Activated T-helper 1 cell treated with anti-CD3 and anti-CD28 coated beads, Interleukin-12 subunit alpha, Interleukin-12 subunit beta, Interleukin-2, Interleukin-4 antibody, amounts not matched to agents 30 ng/mL and 10 ng/mL and 1 ng/mL, durations not matched to agents 14 hours and 24 hours and 36 hours (primary cell): Measurements from ENCODE around the gene CACNA1I. TPM values are rescaled to one million over a fixed set of nuclear protein-coding genes. Genes with fewer than 3 reads are reported as not detected.
A peak's percentile ranks its signal among the peaks of the same experiment; 100 is the strongest.

Experiments
- DNase-seq: peaks from one replicate; pipeline ENCODE4 v3.0.0; 2021; ENCODE audit warnings: low spot score
- H3K27ac Mint-ChIP-seq: one replicate; pipeline ENCODE4 v1.8.0; 2021; ENCODE audit warnings: mild to moderate bottlenecking, mixed read lengths
- H3K27me3 Mint-ChIP-seq: one replicate; pipeline ENCODE4 v1.8.0; 2022; ENCODE audit warnings: mild to moderate bottlenecking, moderate library complexity, mixed read lengths; ENCODE audit not compliant: insufficient read depth
- H3K36me3 Mint-ChIP-seq: one replicate; pipeline ENCODE4 v1.8.0; 2021; ENCODE audit warnings: low read depth, mixed read lengths
- H3K4me1 Mint-ChIP-seq: one replicate; pipeline ENCODE4 v1.8.0; 2021; ENCODE audit warnings: low read depth, mixed read lengths
- H3K4me3 Mint-ChIP-seq: one replicate; pipeline ENCODE4 v1.8.0; 2021; ENCODE audit warnings: mild to moderate bottlenecking, moderate library complexity, mixed read lengths
- H3K9me3 Mint-ChIP-seq: one replicate; pipeline ENCODE4 v1.8.0; 2021; ENCODE audit warnings: mixed read lengths
- intact Hi-C: fragments of 100-400 bp; cut with micrococcal nuclease; formaldehyde crosslinking; loops from one replicate; pipeline ENCODE4 v1.15.1; 2024
- total RNA-seq: library from RNA; stranded (reverse); gene quantifications from 2 replicates; pipeline ENCODE4 v1.2.3, GENCODE V29; 2022

CACNA1I gene
- total RNA-seq, 1 donor from 2014 or later, result 0.03 TPM

DNA sequence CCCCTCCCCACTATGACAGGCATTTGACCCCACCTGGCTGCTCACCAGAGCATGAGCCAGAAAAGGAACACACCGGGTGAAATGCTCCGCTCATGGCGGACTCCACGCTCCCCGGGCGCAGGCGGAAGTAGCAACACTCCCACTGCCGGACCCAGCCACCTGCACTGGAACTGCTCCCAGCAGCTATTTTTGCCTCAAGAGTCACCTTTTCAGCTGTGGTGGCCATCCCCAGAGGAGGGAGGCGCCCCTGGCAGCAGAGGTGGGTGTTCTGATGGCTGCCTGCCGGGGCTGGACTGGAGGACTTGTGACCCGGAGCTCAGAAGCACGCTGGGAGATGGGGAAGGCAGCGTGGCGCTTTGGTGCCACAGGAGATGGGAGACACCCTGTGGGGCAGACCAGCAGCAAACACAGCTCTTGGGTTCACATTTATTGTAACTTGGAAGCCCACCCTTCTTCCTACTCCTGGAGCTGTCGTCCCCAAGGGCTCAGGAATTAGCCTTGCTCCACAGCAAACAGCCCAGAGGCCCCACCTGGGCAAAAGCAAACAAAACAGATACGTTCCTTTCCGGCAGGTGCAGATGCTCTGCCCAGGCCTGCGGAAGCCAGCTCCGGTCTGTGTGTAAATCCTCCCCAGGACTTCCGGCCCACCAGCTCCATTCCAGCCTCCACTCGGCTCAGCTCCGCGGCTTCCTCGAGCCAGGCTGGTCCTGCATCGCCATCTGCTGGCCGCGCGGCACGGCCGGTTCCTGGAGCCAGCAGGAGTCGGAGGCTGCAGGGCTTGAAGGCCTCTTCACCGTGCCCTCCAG lies 41.7 kb upstream of the CACNA1I start:
- no peaks in the 10 kb centered on the region for H3K27me3 Mint-ChIP-seq
- peak overlapping the region; percentile 80 for H3K27ac Mint-ChIP-seq
- peaks cover 56% of the 10 kb centered on the region for H3K36me3 Mint-ChIP-seq
- intact Hi-C loops, result loop anchor here (1.0 to 5.0 kb wide), 3 partner anchors 33 to 357 kb away; no protein-coding TSS in a partner anchor
- H3K4me3 Mint-ChIP-seq, result peak overlapping the region; percentile 96
- DNase-seq, result peak; percentile 87
- H3K9me3 Mint-ChIP-seq, result no peaks in the 10 kb centered on the region
- H3K4me1 Mint-ChIP-seq, result peaks cover 78% of the 10 kb centered on the region

DNA sequence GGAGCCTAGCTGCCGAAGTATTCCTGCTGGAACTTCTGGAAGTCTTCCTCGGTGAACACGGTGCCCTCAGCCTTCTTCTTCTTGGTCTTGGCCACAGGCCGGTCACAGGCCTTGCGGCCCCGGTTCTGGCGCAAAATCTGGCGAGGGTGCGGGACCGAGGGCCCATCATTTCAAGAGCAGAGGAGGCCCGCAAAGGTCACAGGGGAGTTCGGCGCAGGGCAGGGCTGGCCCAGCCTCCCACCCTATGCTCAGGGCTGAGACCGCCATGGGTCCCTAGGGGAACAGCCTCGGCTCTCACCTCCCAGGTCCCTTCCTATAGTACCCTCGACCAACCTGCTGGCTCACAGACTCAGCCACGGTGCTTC lies 41.1 kb upstream of the CACNA1I start:
- Mint-ChIP-seq H3K4me1 (peaks cover 77% of the 10 kb centered on the region), H3K27ac (peak overlapping the region; percentile 80), H3K9me3 (no peaks in the 10 kb centered on the region), H3K4me3 (peak overlapping the region; percentile 96), H3K27me3 (no peaks in the 10 kb centered on the region), H3K36me3 (peaks cover 52% of the 10 kb centered on the region)
- intact Hi-C loops, result loop anchor here (1.0 to 5.0 kb wide), 3 partner anchors 33 to 357 kb away; no protein-coding TSS in a partner anchor
- DNase-seq, result no peak

DNA sequence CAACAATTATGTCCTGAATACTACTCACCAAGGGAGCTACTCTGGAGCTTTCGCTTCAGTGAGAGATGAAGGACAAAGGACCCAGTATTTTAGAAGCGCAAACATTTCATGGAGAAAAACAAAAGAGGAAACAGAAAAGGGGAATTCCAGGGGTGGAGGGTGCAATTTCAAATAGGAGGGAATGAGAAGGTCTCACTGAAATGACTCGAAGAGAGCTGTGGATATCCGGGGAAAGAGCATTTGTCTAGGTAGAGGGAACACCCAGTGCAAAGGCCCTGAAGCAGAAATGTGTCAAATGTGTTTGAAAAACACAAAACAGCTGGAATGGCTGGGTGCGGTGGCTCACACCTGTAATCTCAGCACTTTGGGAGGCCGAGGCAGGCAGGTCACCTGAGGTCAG lies 40.4 kb upstream of the CACNA1I start:
- H3K27me3 Mint-ChIP-seq, result no peaks in the 10 kb centered on the region
- no peaks in the 10 kb centered on the region for H3K9me3 Mint-ChIP-seq
- H3K4me1 Mint-ChIP-seq, result peaks cover 72% of the 10 kb centered on the region
- DNase-seq, result no peak
- intact Hi-C loops, result loop anchor here (5.0 kb wide), 1 partner anchor 377 kb away; no protein-coding TSS in a partner anchor
- H3K36me3 Mint-ChIP-seq, result peaks cover 46% of the 10 kb centered on the region
- peak overlapping the region; percentile 96 for H3K4me3 Mint-ChIP-seq
- peak overlapping the region; percentile 80 for H3K27ac Mint-ChIP-seq

DNA sequence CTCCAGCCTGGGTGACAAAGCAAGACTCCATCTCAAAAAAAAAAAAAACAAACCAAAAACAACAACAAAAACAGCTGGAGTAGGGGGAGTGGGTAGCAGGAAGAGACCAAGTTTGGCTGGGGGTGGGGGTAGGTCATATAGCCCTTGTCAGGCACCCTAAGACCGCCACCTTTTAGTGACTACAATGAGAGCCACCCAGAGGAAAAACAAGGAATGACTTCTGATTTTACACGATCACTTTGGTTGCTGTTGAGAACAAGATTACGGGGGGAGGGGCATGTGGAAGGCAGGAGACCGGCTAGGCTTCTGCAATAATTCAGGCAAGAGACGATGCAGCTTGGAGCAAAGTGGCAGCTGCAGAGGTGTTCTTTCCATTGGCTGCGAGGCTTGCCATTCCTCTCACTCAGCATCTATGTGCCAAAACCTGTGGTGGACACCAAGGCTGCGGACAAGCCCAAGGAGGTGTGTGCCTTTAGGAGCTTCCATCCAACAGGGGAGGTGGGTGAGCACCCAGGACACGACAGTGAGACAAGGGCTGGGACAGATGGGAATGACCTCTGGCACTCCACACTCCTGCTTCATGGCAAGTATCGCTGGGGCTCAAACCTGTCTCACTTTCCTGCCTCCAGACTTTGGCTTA lies 39.7 kb upstream of the CACNA1I start:
- Mint-ChIP-seq H3K9me3 (no peaks in the 10 kb centered on the region), H3K27ac (peak overlapping the region; percentile 80), H3K4me1 (peaks cover 65% of the 10 kb centered on the region), H3K27me3 (no peaks in the 10 kb centered on the region), H3K36me3 (peaks cover 40% of the 10 kb centered on the region), H3K4me3 (peak overlapping the region; percentile 96)
- intact Hi-C loops, result loop anchor here (5.0 kb wide), 1 partner anchor 376 kb away; no protein-coding TSS in a partner anchor
- no peak for DNase-seq

DNA sequence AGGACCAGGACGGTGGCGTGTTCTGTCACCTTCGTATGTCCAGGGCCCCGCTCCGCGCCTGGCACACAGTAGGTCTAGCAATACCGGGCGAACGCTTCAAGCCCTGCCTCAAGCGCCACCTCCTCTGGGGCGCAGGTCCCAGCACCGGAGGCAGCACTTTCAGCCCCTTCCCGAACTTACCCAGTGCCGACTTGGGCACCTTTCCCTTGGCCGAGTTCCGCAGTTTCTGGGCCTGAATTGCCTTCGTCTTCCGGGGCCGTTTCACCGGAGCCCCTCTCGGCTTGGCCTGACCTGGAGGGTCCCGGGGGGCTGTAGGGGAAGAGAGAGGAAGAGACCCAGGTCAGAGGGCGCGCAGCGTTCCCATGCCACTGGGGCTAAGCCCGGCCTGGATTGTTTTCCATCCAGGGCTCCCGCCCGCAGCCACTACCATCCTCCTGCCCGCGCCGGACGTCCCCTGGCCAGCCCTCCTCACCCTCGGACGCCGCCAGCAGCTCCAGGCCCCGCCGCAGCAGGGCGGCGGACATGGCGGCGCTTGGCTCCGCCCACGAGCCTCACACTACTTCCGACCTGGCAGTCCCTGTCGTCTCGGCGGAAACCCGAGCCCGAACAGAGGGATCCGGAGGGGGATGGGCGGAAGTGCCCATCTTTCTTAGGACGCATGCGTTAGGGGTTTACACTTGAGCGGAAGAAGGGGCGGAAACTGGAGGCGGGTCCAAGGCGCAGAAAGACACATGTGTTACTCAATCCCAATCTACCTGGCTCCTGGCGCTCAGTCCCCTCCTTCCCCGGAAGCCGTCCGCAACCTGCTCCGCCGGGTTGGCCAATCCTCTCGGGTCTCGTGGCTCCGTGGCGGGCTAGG lies 38.1 kb upstream of the CACNA1I start, which contains the start of gene RPS19BP1:
RPS19BP1 (minus strand) TSS at position 534 of the 859 bp plus-strand sequence; CDS start at position 524, 10 bp downstream.
- Mint-ChIP-seq H3K4me3 (peak within 1 kb of the TSS; percentile 96), H3K9me3 (no peaks in the 10 kb centered on the region), H3K27ac (peak within 1 kb of the TSS; percentile 93), H3K27me3 (no peaks in the 10 kb centered on the region), H3K36me3 (peaks cover 33% of the 10 kb centered on the region), H3K4me1 (peaks cover 52% of the 10 kb centered on the region)
- intact Hi-C loops, result loop anchor here (1.0 to 5.0 kb wide), 9 partner anchors 12 to 1104 kb away; partner anchors contain the start of genes ATF4, MIEF1, MRTFA and RPL3
- DNase-seq, result peak; percentile 99

DNA sequence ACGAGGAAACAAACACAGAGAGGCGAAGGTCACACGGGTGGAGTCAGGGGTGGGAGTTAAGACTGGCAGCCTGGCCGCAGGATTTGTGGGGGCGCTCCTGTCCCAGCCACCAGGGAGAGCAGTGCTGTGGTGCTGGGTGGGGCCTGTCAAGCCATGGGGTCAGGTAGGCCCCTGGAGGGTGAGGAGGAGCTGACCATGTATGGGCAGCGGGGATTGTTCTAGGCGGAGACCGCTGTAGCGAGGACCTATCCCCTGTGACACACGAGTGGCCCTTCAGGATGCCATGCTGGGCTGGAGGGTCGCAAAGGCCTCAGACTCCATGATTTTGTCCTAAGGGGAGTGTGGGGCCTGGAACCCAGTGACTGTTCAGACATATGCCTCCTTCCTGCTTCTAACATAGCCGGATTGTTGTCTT lies 36.5 kb upstream of the CACNA1I start:
- intact Hi-C loops, result loop anchor here (1.0 to 5.0 kb wide), 3 partner anchors 373 to 502 kb away; no protein-coding TSS in a partner anchor
- Mint-ChIP-seq H3K4me3 (no peak overlapping the region), H3K27me3 (no peaks in the 10 kb centered on the region), H3K9me3 (no peaks in the 10 kb centered on the region), H3K27ac (no peak overlapping the region), H3K4me1 (peaks cover 35% of the 10 kb centered on the region), H3K36me3 (peaks cover 26% of the 10 kb centered on the region)
- no peak for DNase-seq

DNA sequence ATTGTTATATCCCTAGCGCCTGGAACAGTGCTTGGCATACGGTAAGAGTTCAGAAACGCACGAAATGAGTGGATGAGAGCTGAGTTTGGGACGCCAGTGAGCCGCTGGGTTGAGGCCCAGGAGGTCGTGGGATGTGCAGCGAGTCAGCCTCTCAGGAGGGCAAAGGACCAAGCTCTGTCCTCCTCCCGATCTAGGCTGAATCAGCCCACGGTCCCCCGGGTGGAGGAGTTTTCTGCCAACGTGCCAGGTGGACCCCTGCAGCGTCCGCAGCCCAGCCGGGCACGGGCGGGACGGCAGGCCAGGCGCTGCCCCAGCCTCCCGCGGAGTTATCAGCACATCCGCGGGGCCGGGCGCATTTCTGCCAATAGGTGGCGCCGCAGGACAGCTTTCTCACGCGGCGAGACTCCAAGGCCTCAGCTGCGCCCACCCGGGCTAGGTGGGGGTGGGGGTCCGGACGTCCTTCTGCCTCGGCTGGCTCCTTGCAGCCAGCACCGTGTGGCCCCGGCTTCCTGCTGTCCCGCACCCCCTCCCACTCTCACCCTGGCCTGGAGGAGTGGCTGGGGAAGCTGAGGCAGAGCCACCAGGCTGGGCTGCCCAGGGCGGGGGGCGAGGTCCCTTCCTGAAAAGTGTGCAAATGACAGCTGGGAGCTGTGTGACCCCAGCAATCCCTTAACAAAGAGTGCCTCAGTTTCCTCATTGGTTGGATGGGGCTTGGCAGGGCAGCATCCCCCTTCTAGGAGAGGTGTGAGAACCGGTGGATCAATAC lies 35.8 kb upstream of the CACNA1I start:
- intact Hi-C loops, result loop anchor here (1.0 to 5.0 kb wide), 4 partner anchors 373 to 814 kb away; no protein-coding TSS in a partner anchor
- no peak overlapping the region for H3K4me3 Mint-ChIP-seq
- DNase-seq, result peak; percentile 71
- peaks cover 21% of the 10 kb centered on the region for H3K36me3 Mint-ChIP-seq
- no peaks in the 10 kb centered on the region for H3K9me3 Mint-ChIP-seq
- H3K27ac Mint-ChIP-seq, result peak overlapping the region; percentile 73
- peaks cover 28% of the 10 kb centered on the region for H3K4me1 Mint-ChIP-seq
- no peaks in the 10 kb centered on the region for H3K27me3 Mint-ChIP-seq

DNA sequence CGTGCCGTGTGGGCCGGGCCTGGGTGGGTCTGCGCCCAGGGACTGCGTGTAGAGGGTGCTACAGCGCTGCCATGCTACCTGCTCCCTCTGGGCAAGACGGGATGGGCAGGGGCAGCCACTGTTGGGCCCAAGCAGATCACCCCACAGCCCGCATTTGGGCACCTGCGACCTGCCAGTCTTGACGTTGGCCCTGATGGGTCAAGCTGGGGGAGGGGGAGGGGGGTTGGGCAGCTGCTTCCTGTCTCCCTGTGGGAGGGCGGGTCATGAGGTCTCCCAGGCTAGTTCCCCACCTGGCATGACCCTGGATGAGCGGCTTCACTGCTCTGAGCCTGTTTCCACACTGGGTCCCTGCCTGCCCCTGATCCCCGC lies 35.2 kb upstream of the CACNA1I start:
- H3K36me3 Mint-ChIP-seq, result peaks cover 16% of the 10 kb centered on the region
- DNase-seq, result no peak
- no peaks in the 10 kb centered on the region for H3K9me3 Mint-ChIP-seq
- H3K27me3 Mint-ChIP-seq, result no peaks in the 10 kb centered on the region
- no peak overlapping the region for H3K4me3 Mint-ChIP-seq
- no peak overlapping the region for H3K27ac Mint-ChIP-seq
- intact Hi-C loops, result loop anchor here (1.0 kb wide), 1 partner anchor 813 kb away; no protein-coding TSS in a partner anchor
- peaks cover 23% of the 10 kb centered on the region for H3K4me1 Mint-ChIP-seq

DNA sequence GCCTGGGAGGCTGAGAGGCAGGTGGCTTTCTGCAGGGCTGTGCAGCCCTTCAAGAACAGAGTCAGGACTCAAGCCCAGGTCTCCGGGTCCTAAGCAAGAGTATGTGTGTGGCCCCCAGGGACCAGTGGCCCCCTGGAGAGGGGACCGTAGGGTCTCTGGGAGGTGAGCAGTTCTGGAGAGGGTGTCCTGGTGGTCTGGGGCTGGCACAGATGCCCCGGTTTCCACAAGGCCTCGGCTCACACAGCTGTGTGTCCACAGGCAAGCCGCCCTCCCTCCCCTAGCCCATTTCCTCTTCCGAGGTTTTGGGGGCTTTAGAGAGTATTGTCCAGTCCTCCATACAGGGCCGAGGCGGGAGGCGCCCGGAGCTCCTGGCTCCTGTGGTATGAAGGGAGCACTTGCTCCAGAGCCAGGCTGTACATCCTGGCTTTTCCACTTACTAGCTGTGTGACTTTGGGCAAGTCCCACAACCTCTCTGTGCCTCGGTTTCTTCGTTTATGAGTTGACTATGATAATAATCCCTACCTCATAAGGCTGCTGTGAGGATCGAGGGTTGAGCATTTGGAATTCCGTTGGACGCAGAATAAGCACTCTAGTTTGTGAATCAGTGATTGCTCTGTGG lies 34.6 kb upstream of the CACNA1I start:
- no peaks in the 10 kb centered on the region for H3K9me3 Mint-ChIP-seq
- no peak overlapping the region for H3K4me3 Mint-ChIP-seq
- peaks cover 17% of the 10 kb centered on the region for H3K4me1 Mint-ChIP-seq
- no peak for DNase-seq
- H3K27me3 Mint-ChIP-seq, result peaks cover 2% of the 10 kb centered on the region
- H3K36me3 Mint-ChIP-seq, result peaks cover 12% of the 10 kb centered on the region
- H3K27ac Mint-ChIP-seq, result no peak overlapping the region
- intact Hi-C loops, result loop anchor here (1.0 kb wide), 1 partner anchor 812 kb away; no protein-coding TSS in a partner anchor

DNA sequence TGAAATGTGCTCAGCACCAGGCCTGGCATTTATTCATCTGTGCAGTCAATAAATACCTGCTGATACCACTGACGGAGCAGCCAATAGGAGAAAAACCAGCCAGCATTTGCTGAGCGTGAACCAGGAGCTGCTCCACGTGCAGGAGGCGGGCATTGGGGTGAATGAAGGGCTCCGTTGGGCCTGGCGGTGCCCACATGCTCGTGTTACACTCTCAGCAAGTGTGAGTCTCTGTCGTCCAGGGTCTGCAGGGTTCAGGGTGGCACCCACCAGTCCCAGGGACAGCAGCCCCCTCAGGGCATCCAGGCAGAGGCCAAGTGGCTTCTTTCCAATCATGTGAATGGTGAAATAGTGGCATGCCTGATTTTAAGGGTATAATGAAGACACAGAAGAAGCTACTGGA lies 33.8 kb upstream of the CACNA1I start:
- Mint-ChIP-seq H3K4me3 (no peak overlapping the region), H3K4me1 (peaks cover 9% of the 10 kb centered on the region), H3K27me3 (peaks cover 2% of the 10 kb centered on the region), H3K36me3 (peaks cover 7% of the 10 kb centered on the region), H3K27ac (no peak overlapping the region), H3K9me3 (no peaks in the 10 kb centered on the region)
- no peak for DNase-seq
- intact Hi-C loops, result no loop called here

DNA sequence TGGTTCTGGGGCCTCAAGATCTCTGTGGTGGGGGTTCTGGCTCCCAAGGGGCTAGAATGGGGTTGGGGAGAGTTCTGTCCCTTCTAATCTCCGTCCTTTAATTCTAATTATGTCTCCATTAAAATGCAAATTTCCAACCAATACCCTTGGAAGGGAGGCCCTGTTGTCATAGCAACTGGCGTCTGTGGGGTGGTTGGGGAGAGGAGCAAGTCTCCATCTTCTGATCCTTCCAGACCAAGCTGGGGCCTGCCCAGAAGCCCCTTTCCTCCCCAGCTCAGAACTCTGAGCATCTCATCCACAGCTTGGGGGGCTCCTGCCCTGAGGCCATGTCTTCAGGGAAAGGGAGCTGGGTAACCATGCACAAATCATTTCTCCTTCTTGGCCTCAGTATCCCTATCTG lies 32.6 kb upstream of the CACNA1I start:
- Mint-ChIP-seq H3K27me3 (peaks cover 4% of the 10 kb centered on the region), H3K27ac (no peak overlapping the region), H3K4me1 (peaks cover 6% of the 10 kb centered on the region), H3K9me3 (no peaks in the 10 kb centered on the region), H3K36me3 (no peaks in the 10 kb centered on the region), H3K4me3 (no peak overlapping the region)
- DNase-seq, result no peak
- intact Hi-C loops, result no loop called here
